Neural crest cell (in vitro differentiated cells): Measurements from ENCODE around the gene AHNAK. TPM values are rescaled to one million over a fixed set of nuclear protein-coding genes. Genes with fewer than 3 reads are reported as not detected.

Experiments
- DNase-seq: peaks from one replicate; pipeline ENCODE4 v3.0.0; 2021; ENCODE audit warnings: low read depth, mixed read lengths, low spot score
- H3K27ac Mint-ChIP-seq: one replicate; pipeline ENCODE4 v1.8.0; 2021; ENCODE audit warnings: mild to moderate bottlenecking, mixed read lengths; ENCODE audit not compliant: unreplicated experiment
- H3K27me3 Mint-ChIP-seq: 2 replicates; pipeline ENCODE4 v1.8.0; 2021; ENCODE audit warnings: low read depth, mild to moderate bottlenecking, mixed read lengths
- H3K36me3 Mint-ChIP-seq: 2 replicates; pipeline ENCODE4 v1.8.0; 2021; ENCODE audit warnings: low read depth, mild to moderate bottlenecking, mixed read lengths
- H3K4me1 Mint-ChIP-seq: 2 replicates; pipeline ENCODE4 v1.8.0; 2021; ENCODE audit warnings: mixed read lengths
- H3K4me3 Mint-ChIP-seq: one replicate; pipeline ENCODE4 v1.8.0; 2021; ENCODE audit warnings: mild to moderate bottlenecking, mixed read lengths
- H3K9me3 Mint-ChIP-seq: 2 replicates; pipeline ENCODE4 v1.8.0; 2021; ENCODE audit warnings: mixed read lengths
- total RNA-seq: library from RNA; stranded (reverse); gene quantifications from 2 replicates; pipeline ENCODE4 v1.2.1, GENCODE V29; 2021
- TF ChIP-seq, protein P1 (sequence below): fragments of 200-600 bp; sonication (generic); conservative IDR thresholded peaks from 2 replicates; pipeline ENCODE4 v1.5.0; 2021; ENCODE audit warnings: antibody characterized with exemption, mild to moderate bottlenecking

AHNAK gene
- total RNA-seq, 1 donor from 2014 or later: 0.65 TPM

- Mint-ChIP-seq H3K27me3 (peaks cover 3% of the 10 kb centered on the region), H3K4me1 (peaks cover 4% of the 10 kb centered on the region), H3K9me3 (no peaks in the 10 kb centered on the region), H3K4me3 (no peak overlapping the region), H3K27ac (no peak overlapping the region), H3K36me3 (no peaks in the 10 kb centered on the region)
- TF ChIP-seq, protein P1, sequence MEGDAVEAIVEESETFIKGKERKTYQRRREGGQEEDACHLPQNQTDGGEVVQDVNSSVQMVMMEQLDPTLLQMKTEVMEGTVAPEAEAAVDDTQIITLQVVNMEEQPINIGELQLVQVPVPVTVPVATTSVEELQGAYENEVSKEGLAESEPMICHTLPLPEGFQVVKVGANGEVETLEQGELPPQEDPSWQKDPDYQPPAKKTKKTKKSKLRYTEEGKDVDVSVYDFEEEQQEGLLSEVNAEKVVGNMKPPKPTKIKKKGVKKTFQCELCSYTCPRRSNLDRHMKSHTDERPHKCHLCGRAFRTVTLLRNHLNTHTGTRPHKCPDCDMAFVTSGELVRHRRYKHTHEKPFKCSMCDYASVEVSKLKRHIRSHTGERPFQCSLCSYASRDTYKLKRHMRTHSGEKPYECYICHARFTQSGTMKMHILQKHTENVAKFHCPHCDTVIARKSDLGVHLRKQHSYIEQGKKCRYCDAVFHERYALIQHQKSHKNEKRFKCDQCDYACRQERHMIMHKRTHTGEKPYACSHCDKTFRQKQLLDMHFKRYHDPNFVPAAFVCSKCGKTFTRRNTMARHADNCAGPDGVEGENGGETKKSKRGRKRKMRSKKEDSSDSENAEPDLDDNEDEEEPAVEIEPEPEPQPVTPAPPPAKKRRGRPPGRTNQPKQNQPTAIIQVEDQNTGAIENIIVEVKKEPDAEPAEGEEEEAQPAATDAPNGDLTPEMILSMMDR: no peak
- DNase-seq: no peak
These were observed 87.5 kb downstream of the AHNAK start for GRCh38 chr11:62459080-62459479.

GRCh38 chr11:62458212-62459002 is 88.2 kb downstream of the AHNAK start:
- Mint-ChIP-seq H3K27ac (peak overlapping the region; percentile 78), H3K27me3 (peaks cover 2% of the 10 kb centered on the region)

DNA sequence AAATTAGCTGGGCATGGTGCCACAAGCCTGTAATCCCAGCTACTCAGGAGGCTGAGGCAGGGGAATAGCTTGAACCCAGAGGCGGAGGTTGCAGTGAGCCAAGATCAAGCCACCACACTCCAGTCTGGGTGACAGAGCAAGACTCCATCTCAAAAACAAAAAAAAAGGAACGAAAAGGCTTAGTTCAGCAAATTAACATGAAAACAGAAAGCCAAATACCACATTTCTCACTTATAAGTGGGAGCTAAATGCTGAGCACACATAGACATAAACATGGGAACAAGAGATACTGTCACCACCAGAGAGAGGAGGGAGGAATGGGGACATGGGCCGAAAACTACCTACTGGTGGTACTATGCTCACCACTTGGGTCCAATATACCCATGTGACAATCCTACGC is 89.1 kb downstream of the AHNAK start:
- Mint-ChIP-seq H3K4me1 (peaks cover 4% of the 10 kb centered on the region), H3K9me3 (no peaks in the 10 kb centered on the region), H3K27me3 (no peaks in the 10 kb centered on the region), H3K4me3 (no peak overlapping the region), H3K27ac (no peak overlapping the region), H3K36me3 (no peaks in the 10 kb centered on the region)
- DNase-seq: no peak
- TF ChIP-seq, protein P1: no peak

More at GRCh38 chr11:62458212-62459002, 88.2 kb downstream of the AHNAK start:
- H3K36me3 Mint-ChIP-seq: no peaks in the 10 kb centered on the region
- TF ChIP-seq, protein P1: no peak
- H3K9me3 Mint-ChIP-seq: no peaks in the 10 kb centered on the region
- H3K4me3 Mint-ChIP-seq: no peak overlapping the region
- peaks cover 4% of the 10 kb centered on the region for H3K4me1 Mint-ChIP-seq
- DNase-seq: no peak

DNA sequence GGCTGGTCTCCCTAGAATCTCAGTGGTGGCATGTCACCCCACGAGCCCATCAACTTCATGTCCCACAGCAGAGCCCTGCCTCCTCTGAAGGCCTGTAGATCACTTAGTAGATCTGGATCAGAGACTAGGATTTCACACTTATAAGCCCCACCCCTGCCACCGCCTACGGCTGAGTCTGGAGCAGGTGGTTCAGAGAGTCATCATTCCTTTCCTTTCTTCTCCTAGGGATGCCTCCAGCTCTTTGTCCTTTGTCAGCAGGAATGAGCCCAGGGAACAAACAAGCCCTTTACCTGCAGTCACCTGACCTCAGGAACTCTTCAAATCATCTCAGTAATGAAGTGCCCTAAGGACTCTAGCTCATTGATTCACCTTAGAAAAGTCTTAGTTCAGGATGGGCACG is 90.0 kb downstream of the AHNAK start:
- no peaks in the 10 kb centered on the region for H3K9me3 Mint-ChIP-seq
- H3K27me3 Mint-ChIP-seq: no peaks in the 10 kb centered on the region
- TF ChIP-seq, protein P1: no peak
- DNase-seq: no peak
- H3K36me3 Mint-ChIP-seq: no peaks in the 10 kb centered on the region
- no peak overlapping the region for H3K4me3 Mint-ChIP-seq
- H3K27ac Mint-ChIP-seq: no peak overlapping the region
- H3K4me1 Mint-ChIP-seq: peaks cover 4% of the 10 kb centered on the region

DNA sequence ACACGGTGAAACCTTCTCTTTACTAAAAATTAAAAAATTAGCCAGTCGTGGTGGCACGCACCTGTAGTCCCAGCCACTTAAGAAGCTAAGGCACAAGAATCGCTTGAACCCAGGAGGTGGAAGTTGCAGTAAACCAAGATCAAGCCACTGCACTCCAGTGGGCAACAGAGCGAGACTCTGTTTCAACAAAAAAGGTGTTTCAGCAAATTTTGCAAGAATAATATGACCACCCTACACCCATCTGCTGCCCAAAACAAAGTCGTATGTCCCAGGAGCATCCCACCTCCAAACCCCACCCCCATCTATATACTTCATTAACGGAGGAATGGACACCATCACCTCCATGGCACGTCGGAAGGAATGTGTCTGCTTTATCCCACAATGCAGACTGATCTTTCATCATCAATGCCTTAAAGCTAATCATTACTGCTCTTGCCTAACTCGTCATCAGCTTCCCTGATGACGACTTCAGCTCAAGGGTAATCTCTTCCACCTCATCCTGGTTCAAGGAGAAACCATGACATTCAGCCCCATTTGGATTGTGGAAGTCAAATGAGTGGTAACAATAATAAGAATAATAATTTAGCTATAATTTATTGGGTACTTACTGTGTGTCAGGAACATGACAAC is 93.7 kb downstream of the AHNAK start:
- DNase-seq: no peak
- H3K4me3 Mint-ChIP-seq: no peak overlapping the region
- no peaks in the 10 kb centered on the region for H3K9me3 Mint-ChIP-seq
- no peak overlapping the region for H3K27ac Mint-ChIP-seq
- H3K36me3 Mint-ChIP-seq: no peaks in the 10 kb centered on the region
- H3K4me1 Mint-ChIP-seq: no peaks in the 10 kb centered on the region
- H3K27me3 Mint-ChIP-seq: no peaks in the 10 kb centered on the region
- TF ChIP-seq, protein P1: no peak
